HCT116 (cell line): ENCODE results near the gene DHX40. TPM values are rescaled to one million over a fixed set of nuclear protein-coding genes. Genes with fewer than 3 reads are reported as not detected.

Experiments used
- ATAC-seq: fragments of 200-7000 bp; cut with Tn5 transposase; 2 replicates; pipeline ENCODE4 v1.9.1; 2020; ENCODE audit warnings: mild to moderate bottlenecking, moderate library complexity
- BruUV-seq: library from RNA; stranded (reverse); fragments of 400-500 nt; replicated peaks from 2 replicates; lab custom pipeline; 2021; lab: Mats Ljungman, UMichigan
- CTCF ChIA-PET: fragments of 300-600 bp; sonication (Branson Sonifier 250); formaldehyde crosslinking; loops from one replicate; lab custom pipeline; 2021; ENCODE audit warnings: antibody characterized with exemption; lab: Charles Lee
- POLR2A ChIA-PET: fragments of 300-600, 350-600 bp; sonication (Branson Sonifier 250); formaldehyde crosslinking; loops from one replicate; lab custom pipeline; 2021; ENCODE audit warnings: antibody characterized with exemption; lab: Charles Lee
- RAD21 ChIA-PET, 2 experiments: fragments of 300-600 bp; sonication (Branson Sonifier 250); formaldehyde crosslinking; loops; one replicate each; lab custom pipeline; 2023; ENCODE audit warnings: low total read pairs in 2 of 2; ENCODE audit not compliant: uncharacterized antibody in 2 of 2, unreplicated experiment in 2 of 2, low non-redundant PET in 1 of 2; lab: Charles Lee
- DNase-seq: peaks from one replicate; pipeline ENCODE4 v3.0.0-alpha.2; 2010; ENCODE audit warnings: low read depth, low spot score
- H2AFZ ChIP-seq: fragments of 200-600 bp; shearing (Covaris generic), sonication (generic); 2 replicates; pipeline ENCODE4 v1.6.1; 2017; ENCODE audit warnings: low read depth, mixed run types, mixed read lengths, antibody characterized with exemption, low read length; ENCODE audit not compliant: poor library complexity, severe bottlenecking
- H3K27ac ChIP-seq: 2 replicates; pipeline ENCODE4 v1.5.1; 2012; ENCODE audit warnings: low read depth, low read length
- H3K27me3 ChIP-seq: fragments of 200-600 bp; sonication (generic); 2 replicates; pipeline ENCODE4 v1.6.1; 2016; ENCODE audit warnings: mixed run types, low read length, mixed read lengths; ENCODE audit not compliant: insufficient read depth
- H3K36me3 ChIP-seq, 2 experiments: fragments of 200-500 bp in 1 of 2; fragments of 200-600 bp in 1 of 2; sonication (Bioruptor generic) in 1 of 2; sonication (generic) in 1 of 2; 2 replicates each; pipeline versions ENCODE4 v1.5.1 to v1.6.1; 2014 to 2016; ENCODE audit warnings: low read length in 2 of 2, inconsistent platforms in 1 of 2, mixed read lengths in 1 of 2, mixed run types in 1 of 2; ENCODE audit not compliant: insufficient read depth in 2 of 2, control insufficient read depth in 1 of 2
- H3K4me1 ChIP-seq, 2 experiments: fragments of 200-600 bp in 1 of 2; sonication (generic) in 1 of 2; 2 replicates each; pipeline versions ENCODE4 v1.5.1 to v1.6.1; 2012 to 2017; ENCODE audit warnings: low read length in 2 of 2, inconsistent platforms in 1 of 2, mild to moderate bottlenecking in 1 of 2, mixed read lengths in 1 of 2, mixed run types in 1 of 2, moderate library complexity in 1 of 2; ENCODE audit not compliant: insufficient read depth in 2 of 2, control insufficient read depth in 1 of 2
- H3K4me2 ChIP-seq: fragments of 200-600 bp; sonication (generic); 2 replicates; pipeline ENCODE4 v1.6.1; 2017; ENCODE audit warnings: mixed run types, low read length, mixed read lengths
- H3K4me3 ChIP-seq, 2 experiments: fragments of 200-600 bp in 1 of 2; sonication (generic) in 1 of 2; replicated peaks in 1 of 2; 2 replicates each; pipeline ENCODE4 v1.5.1; 2011 to 2016; ENCODE audit warnings: low read length in 2 of 2, control low read depth in 1 of 2, low read depth in 1 of 2, mild to moderate bottlenecking in 1 of 2, mixed read lengths in 1 of 2, mixed run types in 1 of 2
- H3K79me2 ChIP-seq: fragments of 200-600 bp; sonication (generic); 2 replicates; pipeline ENCODE4 v1.6.1; 2017; ENCODE audit warnings: mild to moderate bottlenecking, mixed run types, low read length, moderate library complexity, mixed read lengths; ENCODE audit not compliant: insufficient read depth
- H3K9ac ChIP-seq: fragments of 200-600 bp; sonication (generic); 2 replicates; pipeline ENCODE4 v1.6.1; 2016; ENCODE audit warnings: low read length, mixed read lengths
- H3K9me2 ChIP-seq: fragments of 200-600 bp; sonication (generic), shearing (Covaris generic); 2 replicates; pipeline ENCODE4 v1.6.1; 2017; ENCODE audit warnings: mixed run types, mild to moderate bottlenecking, moderate library complexity; ENCODE audit not compliant: insufficient read depth
- H3K9me3 ChIP-seq, 2 experiments: fragments of 200-500 bp in 1 of 2; fragments of 200-600 bp in 1 of 2; sonication (Bioruptor generic) in 1 of 2; sonication (generic) in 1 of 2; 2 replicates each; pipeline ENCODE4 v1.6.1; 2014 to 2017; ENCODE audit warnings: low read length in 2 of 2, mixed read lengths in 2 of 2, inconsistent platforms in 1 of 2, low read depth in 1 of 2, mild to moderate bottlenecking in 1 of 2, mixed run types in 1 of 2, moderate library complexity in 1 of 2; ENCODE audit not compliant: control insufficient read depth in 1 of 2, insufficient read depth in 1 of 2
- H4K20me1 ChIP-seq: fragments of 200-600 bp; sonication (generic), shearing (Covaris generic); 2 replicates; pipeline ENCODE4 v1.6.1; 2017; ENCODE audit warnings: mixed run types, mild to moderate bottlenecking, moderate library complexity; ENCODE audit not compliant: insufficient read depth
- CBX3 ChIP-seq: IDR thresholded peaks from 2 replicates; pipeline ENCODE4 v1.6.1; 2012; ENCODE audit warnings: low read depth
- CEBPB ChIP-seq: IDR thresholded peaks from 2 replicates; pipeline ENCODE4 v1.6.1; 2012; ENCODE audit warnings: low read depth
- EZH2 ChIP-seq: fragments of 200-600 bp; sonication (generic); IDR thresholded peaks from 2 replicates; pipeline ENCODE4 v1.6.1; 2017; ENCODE audit warnings: antibody characterized with exemption, mixed run types
- EZH2phosphoT487 ChIP-seq: fragments of 200-600 bp; IDR thresholded peaks from 2 replicates; pipeline ENCODE4 v1.6.1; 2018; ENCODE audit warnings: antibody characterized with exemption, borderline replicate concordance
- FOSL1 ChIP-seq: IDR thresholded peaks from 2 replicates; pipeline ENCODE4 v1.6.1; 2012; ENCODE audit warnings: low read depth
- RAD21 ChIP-seq: IDR thresholded peaks from 2 replicates; pipeline ENCODE4 v1.6.1; 2012; ENCODE audit warnings: low read depth, mild to moderate bottlenecking
- intact Hi-C: fragments of 100-400 bp; cut with micrococcal nuclease; formaldehyde crosslinking; loops from 2 replicates; pipeline ENCODE4 v1.10.0; 2022
- total RNA-seq: library from RNA; stranded (reverse); gene quantifications from one replicate; pipeline ENCODE4 v1.2.1, GENCODE V29; 2021; ENCODE audit not compliant: unreplicated experiment
- TF ChIP-seq, protein P1 (sequence below): IDR thresholded peaks from 2 replicates; pipeline ENCODE4 v1.6.1; 2012
- TF ChIP-seq, protein P2 (sequence below): IDR thresholded peaks from 2 replicates; pipeline ENCODE4 v1.6.1; 2011; ENCODE audit warnings: mild to moderate bottlenecking, low read length, moderate library complexity; ENCODE audit not compliant: insufficient replicate concordance; ENCODE audit errors: extremely low read depth

Gene DHX40
- total RNA-seq, 1 experiment from 2014 or later = 58.7 TPM

DNA sequence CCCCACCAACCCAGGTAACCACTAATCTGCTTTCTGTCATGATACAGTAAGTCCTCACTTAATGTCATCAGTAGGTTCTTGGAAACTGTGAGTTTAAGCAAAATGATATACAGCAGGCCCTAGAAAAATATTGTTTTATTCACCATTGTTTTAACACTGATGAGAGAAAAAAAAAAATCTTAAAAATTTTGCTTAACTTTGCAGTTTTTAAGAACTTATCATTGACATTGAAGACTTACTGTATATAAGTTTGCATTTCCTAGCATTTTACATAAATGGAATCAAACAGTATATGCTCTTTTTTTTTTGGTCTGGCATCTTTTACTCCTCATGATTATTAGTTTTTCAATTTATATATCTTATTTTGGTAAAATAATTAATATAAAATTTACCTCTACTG, 34.8 kb downstream of the DHX40 start:
- H3K9me3 ChIP-seq = no peaks in the 10 kb centered on the region
- TF ChIP-seq FOSL1 (no peak), EZH2phosphoT487 (no peak), RAD21 (no peak)
- no peak overlapping the region for H3K9ac ChIP-seq
- no peak overlapping the region for H3K27ac ChIP-seq
- no peaks in the 10 kb centered on the region for H3K79me2 ChIP-seq
- H4K20me1 ChIP-seq = no peaks in the 10 kb centered on the region
- no peaks in the 10 kb centered on the region for H3K9me2 ChIP-seq
- no peak overlapping the region for H2AFZ ChIP-seq
- peaks cover 0 to 29% of the 10 kb centered on the region in 2 experiments; a peak in 2 of 4 replicates for H3K36me3 ChIP-seq
- DNase-seq (no peak), ATAC-seq (no peak)
- no peaks in the 10 kb centered on the region for H3K27me3 ChIP-seq
- ChIA-PET POLR2A (no interaction called here), CTCF (no interaction called here), RAD21 (no interaction called here)
- H3K4me1 ChIP-seq = no peaks in the 10 kb centered on the region
- intact Hi-C loops = no loop called here
- H3K4me3 ChIP-seq = no peak overlapping the region
- no TSS peak for BruUV-seq
- no peak overlapping the region for H3K4me2 ChIP-seq

DNA sequence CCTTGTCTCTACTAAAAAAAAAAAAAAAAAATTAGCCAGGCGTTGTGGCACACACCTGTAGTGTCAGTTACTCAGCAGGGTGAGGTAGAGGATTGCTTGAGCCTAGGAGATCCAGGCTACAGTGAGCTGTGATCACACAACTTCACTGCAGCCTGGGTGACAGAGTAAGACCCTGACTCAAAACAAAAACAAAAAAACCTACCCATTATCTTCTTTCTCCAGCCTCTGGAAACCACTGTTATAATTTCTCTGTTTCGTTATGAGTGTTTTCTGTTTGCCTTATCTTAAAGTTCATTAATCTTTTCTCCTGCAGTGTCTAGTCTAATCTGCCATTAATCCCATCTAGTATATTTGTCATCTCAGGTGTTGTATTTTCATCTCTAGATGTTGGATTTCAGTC, 35.7 kb downstream of the DHX40 start:
- DNase-seq = no peak
- CTCF ChIA-PET = no interaction called here
- no TSS peak for BruUV-seq

More for the DNA sequence above, 35.7 kb downstream of the DHX40 start:
- Histone ChIP-seq H2AFZ (no peak overlapping the region), H4K20me1 (no peaks in the 10 kb centered on the region), H3K79me2 (no peaks in the 10 kb centered on the region), H3K4me1 (no peaks in the 10 kb centered on the region), H3K9ac (no peak overlapping the region), H3K9me2 (no peaks in the 10 kb centered on the region), H3K9me3 (no peaks in the 10 kb centered on the region), H3K4me3 (no peak overlapping the region), H3K4me2 (no peak overlapping the region), H3K27ac (no peak overlapping the region), H3K27me3 (no peaks in the 10 kb centered on the region), H3K36me3 (peaks cover 0 to 35% of the 10 kb centered on the region in 2 experiments; a peak in 2 of 4 replicates)
- no peak for TF ChIP-seq EZH2
- TF ChIP-seq, protein P1, sequence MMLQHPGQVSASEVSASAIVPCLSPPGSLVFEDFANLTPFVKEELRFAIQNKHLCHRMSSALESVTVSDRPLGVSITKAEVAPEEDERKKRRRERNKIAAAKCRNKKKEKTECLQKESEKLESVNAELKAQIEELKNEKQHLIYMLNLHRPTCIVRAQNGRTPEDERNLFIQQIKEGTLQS = no peak
- TF ChIP-seq, protein P2, sequence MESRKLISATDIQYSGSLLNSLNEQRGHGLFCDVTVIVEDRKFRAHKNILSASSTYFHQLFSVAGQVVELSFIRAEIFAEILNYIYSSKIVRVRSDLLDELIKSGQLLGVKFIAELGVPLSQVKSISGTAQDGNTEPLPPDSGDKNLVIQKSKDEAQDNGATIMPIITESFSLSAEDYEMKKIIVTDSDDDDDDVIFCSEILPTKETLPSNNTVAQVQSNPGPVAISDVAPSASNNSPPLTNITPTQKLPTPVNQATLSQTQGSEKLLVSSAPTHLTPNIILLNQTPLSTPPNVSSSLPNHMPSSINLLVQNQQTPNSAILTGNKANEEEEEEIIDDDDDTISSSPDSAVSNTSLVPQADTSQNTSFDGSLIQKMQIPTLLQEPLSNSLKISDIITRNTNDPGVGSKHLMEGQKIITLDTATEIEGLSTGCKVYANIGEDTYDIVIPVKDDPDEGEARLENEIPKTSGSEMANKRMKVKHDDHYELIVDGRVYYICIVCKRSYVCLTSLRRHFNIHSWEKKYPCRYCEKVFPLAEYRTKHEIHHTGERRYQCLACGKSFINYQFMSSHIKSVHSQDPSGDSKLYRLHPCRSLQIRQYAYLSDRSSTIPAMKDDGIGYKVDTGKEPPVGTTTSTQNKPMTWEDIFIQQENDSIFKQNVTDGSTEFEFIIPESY = no peak
- no peak for TF ChIP-seq CBX3
- TF ChIP-seq CEBPB = no peak
- ChIA-PET POLR2A (no interaction called here), RAD21 (no interaction called here)
- no peak for ATAC-seq
- intact Hi-C loops = no loop called here
